Stimulated activated CD8-positive, alpha-beta memory T cell treated with anti-CD3 and anti-CD28 coated beads, Interleukin-4, amount 100 ng/mL, for 24 hours (primary cell): ENCODE measurements around the gene DEFB112.

ENCODE experiments used
- DNase-seq: peaks from one replicate; pipeline ENCODE4 v3.0.0-alpha.2; 2020; ENCODE audit warnings: low read depth

DEFB112 gene, protein sequence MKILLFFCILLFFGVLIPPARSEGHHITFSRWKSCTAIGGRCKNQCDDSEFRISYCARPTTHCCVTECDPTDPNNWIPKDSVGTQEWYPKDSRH

DNA sequence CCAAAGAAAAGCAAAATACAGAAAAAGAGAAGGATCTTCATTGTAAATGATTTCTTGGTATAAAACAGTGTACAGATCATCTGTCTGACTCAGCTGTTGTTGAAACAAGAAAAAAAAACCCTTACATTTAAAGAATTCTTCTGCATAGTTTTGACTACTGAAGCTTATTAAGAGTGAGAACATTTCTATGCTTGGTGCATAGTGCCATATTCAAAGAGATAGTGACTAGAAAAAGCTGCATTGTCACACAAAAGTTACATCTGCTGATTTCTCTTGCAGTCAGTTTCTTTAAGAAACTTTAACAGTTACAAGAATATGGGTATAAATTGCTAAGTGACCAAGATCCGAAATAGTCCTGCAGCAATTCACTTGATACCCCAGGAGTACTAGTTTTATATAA, at the start of gene DEFB112:
Gene DEFB112 (minus strand): TSS at position 101 of the 400 bp plus-strand sequence. CDS start 60 bp downstream, at position 41.
- DNase-seq, result no peak

DNA sequence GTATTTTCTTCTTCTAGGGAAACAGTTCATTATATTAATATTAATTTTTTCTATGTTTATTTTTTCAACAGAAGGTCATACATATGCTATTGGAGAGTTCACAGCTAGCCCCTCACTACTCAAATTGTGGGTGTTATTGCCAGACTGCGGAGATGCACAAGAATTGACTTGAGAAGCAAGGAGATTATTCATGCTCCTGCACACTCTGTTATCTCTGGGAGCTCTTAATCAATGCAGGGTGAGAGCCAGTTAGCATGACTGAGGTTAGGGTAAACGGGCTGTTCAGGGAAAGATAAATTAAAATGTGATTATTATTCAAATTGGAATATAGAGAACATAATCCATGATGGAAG, 48.9 kb upstream of the DEFB112 start:
- DNase-seq, result no peak

DNA sequence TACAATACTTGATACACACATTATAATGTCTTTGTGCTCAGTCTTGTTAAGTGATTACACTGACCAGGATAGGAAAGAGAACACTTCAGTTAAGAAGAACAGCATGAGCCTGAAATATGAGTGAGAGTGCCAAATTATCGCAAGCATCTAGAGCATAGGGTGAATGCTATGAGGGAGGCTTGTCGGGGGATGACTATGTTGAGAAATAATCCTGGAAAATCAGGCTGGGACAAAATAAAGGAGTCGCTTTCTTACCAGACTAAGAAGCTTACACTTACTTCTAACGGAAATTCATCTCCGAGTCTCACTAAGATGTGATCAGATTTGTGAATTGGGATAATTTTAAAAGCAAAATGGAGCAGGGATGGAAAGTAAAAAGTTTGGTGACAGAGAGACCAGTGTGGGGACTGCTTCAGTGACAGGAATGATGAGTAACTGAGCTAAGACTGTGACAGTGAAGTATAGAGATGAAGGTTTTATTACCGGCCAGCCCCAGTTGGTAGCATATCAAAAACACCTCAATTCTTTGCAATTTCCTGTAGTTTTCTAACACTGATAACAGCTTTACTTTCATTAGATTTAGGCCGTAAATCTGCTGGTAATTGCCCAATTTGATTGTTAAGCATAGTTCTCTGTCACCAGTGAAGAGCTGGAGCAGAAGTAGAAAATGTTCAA, 48.4 kb upstream of the DEFB112 start:
- DNase-seq, result no peak

DNA sequence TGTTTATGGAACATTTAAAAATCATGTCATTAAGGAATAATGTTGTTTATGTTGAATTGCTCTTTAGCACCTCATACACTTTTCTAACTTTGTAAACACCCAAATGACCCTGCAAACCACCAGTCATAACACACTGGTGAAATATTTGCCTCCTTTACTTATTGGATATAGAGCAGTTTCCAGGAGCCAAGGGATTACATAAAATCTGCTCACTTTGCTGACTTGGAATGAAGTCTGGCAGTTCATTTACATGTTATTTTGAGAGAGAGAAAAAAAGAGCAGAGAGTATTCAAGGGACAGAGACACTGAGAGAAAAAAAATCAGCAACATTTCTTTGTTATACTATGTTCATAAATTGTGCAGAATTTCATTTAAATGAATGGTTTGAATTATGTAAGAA, 46.6 kb upstream of the DEFB112 start:
- DNase-seq, result no peak

DNA sequence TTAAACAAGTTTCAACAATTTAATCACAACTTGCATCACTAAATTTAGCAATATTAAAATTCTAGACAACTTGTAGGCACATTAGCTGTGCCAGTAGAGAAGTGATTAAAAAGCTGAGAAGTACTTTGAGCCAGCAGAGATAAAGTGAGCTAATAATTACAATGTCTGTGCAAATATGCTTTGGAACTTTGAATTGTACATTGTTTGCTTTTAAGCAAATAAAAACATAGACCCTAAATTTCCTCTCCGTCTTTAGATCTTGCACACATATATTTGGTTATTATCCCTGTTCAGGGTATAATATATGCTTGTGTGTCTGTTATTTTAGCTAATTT, 44.2 kb upstream of the DEFB112 start:
- no peak for DNase-seq

DNA sequence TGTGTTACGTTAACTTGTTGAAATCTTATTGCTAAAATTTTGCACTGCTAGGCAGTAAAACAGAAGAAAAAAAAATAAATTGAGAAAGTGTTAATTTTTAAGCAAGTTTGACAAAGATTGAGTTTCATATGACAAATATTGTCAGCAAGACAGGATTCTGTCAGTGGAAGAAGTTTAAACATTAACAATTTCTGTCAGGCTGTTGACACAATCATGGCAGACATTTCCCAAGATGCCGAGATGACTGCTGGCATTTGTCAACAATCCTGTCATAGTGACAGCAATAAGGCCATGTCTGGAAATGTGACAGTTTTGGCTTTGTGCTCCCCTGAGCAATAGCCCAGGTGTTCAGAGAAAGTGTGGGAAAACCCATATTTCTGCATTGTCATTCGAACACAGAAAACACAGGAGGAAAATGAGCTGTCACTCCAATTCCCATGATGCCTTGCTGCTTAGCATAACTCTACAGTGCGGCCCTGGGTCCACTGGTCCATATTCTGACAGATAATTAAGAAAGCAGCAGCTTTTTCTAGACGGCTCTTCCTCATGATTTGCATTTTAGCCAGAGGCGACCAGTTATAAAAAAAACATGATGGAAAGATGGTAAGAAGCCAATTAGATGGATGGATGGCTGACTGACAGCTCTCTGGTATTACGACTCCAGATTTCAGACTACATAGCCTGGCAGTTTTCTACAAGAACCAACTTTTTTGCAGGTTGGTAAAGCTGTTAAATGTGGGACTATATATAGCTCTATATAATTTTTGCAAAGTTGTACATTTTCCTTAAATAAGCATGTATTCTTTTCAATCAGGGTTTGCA, 43.6 kb upstream of the DEFB112 start:
- no peak for DNase-seq

DNA sequence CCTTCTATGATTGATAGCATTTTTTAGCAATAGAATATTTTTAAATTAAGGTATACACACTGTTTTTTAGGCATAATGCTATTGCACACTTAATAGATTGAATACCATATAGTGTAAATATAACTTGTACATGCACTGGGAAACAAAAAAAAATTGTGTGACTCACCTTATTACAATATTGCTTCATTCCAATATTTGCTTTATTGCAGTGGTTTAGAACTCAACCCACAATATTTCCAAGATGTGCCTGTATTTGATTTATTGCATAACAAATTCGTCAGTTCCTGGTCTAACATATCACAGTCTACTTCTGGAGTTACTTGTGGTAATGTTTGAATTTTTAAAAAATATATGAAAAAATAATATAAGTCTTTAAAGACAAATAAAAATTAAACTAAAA, 41.9 kb upstream of the DEFB112 start:
- DNase-seq, result no peak

DNA sequence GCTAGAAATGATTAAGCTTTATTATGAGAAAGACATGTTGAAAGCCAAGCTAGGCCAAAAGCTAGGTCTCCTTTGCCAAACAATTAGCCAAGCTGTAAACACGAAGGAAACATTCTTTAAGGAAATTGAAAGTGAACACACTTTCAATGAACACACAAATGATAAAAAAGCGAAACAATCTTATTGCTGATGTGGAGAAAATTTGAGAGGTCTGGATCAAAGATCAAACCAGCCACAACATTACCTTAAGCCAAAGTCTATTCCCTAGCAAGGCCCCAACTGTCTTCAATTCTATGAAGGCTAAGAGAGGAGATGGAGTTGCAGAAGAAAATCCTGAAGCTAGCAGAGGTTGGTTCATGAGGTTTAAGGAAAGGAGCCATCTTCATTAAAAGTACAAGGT, 40.2 kb upstream of the DEFB112 start:
- DNase-seq, result no peak

DNA sequence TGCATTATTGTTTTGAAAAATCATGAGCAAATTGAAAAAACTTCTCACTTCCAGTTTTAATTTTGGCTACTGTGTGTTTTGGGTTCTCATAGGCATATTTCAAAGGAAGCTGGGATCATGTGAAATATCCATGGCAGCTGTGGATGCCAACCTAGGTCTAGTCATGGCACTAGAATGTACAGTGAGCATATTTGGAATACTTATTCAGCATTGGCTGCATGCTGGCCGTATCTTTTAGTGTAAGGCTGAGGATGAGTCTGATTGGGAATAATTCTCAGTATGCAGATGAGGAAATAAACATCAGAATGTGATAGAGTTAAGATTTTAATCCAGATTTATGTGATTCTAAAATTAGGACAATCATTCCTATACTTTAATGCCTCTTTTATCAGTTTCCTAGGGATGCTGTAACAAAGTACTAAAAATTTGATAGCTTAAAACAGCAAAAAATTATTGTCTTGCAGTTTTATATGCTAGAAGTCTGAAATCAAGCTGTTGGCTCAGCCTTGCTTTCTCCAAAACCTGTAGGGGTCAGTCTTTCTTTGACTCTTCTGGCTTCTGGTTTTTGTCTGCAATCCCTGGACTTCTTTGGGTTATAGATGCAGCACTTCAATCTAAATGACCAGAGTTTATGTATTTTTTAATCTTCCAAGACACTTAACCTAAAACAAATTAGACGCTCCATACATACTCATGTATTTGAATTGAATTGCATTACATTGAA, 37.7 kb upstream of the DEFB112 start:
- no peak for DNase-seq

DNA sequence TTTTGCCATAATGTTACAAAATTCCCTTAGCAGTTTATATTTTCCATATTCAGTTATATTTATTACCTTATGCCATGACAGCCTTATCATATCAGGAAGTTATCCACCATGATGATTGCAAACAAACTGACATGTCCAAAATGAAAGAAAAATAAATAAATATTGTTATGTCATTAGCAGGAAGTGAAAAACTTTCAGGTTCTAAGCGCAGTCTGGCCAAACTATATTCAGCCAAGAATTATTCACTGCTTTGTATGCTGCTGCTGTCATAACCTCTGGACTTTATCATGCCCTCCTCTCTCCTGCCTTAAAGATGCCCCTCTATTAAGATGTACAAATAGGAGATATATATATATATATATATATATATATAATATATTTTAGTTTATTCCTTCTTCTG, 27.7 kb upstream of the DEFB112 start:
- no peak for DNase-seq

DNA sequence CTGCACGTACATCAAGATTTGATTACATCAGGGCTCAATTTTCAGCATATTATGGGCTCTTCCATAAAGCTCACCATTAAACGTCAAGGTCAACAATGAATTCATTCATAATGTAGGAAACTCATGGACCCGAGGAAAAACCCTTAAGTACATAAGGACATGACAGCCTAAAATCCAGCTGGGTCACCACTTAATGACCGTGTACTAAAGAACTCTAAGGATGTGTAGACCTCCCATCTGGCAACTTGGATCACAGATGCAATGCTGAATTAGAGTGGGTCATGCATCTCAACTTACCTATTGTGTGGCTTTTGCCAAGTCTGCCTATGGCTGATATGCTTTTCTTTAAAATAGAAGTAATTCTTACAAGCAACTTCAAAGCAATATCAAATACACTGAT, 26.7 kb upstream of the DEFB112 start:
- no peak for DNase-seq

DNA sequence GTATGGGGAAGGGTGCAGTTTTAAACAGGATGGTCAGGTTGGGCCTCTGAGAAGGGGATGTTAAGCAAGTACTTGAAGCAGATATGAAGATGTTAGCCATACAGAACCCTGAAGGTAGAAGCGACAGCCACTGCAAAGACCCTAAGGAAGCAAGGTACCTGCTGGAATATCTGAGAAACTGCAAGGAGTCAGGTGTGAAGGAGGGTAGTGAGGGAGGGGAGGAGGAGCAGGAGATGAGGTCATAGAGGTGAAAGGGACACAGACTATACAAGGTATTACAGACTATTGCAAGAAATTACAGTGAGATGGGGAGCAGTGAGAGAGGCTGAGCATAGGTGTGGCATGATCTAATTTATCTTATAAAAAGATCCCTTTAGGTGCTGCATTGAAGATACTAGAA, 22.2 kb upstream of the DEFB112 start:
- DNase-seq, result no peak

DNA sequence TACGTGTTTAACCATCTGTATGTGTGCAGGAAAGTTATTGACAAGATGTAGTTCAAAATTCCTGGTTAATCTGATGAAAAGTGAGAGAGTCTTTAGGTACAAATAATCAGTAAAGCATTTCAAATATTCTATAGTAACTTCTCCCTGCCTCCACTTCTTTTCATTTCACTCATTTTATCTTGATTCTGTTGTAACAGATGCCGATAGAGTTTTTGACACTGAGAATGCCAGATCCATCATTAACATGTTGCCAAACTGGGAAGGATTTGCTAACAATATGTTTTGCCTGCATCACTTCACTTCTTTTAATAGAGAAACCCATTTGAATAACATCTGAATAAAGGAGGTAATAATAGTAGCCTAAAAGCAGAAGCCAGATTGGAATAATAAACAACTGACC, 20.4 kb upstream of the DEFB112 start:
- no peak for DNase-seq

DNA sequence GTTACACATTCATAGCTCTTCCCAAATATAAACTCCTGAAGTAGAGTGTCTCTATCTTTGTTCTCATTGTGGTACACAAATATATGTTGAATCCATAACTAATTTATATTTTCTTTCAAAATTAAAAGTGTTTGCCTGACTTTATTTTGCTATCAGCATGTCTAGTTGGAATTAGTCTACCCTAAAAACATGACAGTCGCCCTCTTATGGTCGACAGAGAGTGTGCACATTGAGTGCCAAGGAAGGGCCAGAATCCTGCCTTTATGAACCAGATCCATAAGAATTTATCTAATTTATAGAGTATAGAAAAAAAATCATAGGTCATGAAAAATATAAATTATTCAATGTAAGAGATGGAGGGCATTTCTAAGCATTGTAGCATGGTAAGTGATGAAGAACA, 12.3 kb upstream of the DEFB112 start:
- DNase-seq, result no peak

DNA sequence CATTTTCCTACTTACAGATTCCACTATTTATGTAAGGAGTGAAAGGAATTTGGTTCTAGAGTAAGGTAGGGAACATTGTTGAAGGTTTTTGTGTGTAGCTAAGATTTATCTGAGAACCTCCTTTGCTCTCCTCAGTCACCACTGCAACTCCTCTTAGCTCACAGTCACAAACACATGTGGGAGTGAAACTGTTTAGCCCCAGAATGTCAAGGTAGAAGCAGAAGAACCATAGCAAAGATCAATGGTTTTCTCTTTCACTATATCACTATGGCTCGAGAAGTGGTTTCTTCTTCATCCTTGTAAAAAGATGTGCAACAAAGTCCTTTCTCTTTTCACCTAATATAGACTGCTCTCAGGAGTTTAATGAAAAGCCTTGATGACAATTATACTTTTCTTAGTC, 6.5 kb upstream of the DEFB112 start:
- DNase-seq, result no peak

DNA sequence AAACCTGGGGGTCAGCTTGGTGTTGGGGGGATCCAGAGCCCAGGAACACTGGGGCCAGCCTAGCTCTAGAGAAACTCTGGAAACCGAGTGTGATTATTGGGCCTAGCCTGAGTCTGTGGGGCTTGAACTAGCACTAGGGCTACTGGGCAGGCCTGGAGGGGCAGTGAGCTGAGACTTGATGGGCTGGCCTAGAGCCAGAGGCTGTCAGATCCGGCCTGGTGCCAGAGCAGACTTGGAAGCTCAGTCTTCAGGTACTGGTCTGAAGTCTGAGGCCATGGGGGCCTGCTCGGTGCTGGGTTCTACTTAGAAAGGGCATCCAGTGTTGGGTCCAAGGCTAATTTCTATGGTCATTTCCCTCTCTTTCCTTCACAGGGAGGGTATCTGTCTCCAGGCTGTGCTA, 2.7 kb downstream of the DEFB112 start:
- DNase-seq, result no peak

DNA sequence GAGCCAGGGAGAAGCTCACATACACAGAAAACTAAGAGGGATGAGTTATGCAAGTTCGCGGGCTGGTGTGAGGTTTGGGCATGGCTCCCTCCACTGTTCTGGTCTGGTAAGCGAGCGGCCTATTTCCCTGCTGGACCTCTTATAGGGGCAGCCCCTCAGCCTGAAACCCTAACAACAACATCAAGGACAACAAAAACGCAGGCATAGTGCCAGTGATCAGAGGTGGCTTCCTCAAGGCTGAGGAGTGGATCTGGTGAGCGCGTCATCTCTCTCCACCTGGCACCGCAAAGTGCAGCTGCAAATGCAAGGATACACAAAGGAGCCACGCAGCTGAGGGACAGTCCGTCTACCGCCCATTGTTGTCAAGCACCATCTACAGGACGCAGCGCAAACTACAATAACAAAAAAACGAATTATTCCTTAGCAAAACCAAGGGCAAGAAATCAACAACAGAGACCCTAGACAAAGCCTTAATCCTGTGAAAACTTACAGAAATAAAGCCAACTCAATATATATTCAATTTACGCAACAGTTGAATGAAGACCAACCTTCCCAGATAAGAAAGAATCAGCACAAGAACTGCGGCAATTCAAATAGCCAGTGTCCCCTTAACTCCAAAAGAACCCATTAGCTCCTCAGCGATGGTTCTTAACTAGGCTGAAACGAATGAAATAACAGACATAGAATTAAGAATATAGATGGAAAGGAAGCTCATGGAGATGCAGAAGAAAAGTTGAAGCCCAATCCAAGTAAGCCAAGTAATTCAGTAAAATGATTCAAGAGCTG, 18.8 kb downstream of the DEFB112 start:
- no peak for DNase-seq

DNA sequence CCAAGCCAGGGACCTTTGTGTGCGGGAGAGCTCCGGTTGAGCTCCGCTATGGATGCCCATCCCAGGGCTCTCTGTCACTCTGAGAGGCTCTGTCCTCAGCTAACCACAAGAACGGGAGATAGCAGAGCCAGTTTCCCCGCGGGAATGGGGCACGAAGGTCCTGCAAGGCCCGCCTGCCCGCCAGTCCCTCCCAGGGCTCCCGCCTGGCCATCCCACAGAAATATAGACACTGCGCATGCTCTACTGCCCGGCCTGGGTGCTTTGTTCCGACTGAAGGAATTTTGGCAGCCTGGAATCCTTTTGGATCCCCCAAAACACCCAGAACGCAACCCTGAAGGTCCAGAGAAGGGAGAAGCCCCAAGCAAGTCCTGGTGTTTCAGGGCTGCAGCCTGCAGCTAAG, 19.4 kb downstream of the DEFB112 start:
- DNase-seq, result no peak

DNA sequence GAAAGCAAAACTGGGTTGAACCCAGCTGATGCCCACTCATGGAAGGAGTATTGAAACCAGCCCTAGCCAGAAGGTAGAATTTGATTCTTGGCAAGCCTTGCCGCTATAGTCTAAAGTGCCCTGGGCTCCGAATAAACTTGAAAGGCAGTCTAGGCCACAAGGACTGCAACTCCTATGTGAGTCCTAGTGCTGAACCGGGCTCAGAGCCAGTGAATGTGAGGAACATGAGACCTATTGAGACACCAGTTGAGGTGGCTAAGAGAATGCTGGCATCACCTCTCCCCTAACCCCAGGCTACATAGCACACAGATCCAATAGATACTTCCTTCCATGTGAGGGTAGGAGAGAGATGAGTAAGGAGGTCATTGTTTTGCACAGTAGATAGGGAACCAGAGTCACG, 24.5 kb downstream of the DEFB112 start:
- no peak for DNase-seq

DNA sequence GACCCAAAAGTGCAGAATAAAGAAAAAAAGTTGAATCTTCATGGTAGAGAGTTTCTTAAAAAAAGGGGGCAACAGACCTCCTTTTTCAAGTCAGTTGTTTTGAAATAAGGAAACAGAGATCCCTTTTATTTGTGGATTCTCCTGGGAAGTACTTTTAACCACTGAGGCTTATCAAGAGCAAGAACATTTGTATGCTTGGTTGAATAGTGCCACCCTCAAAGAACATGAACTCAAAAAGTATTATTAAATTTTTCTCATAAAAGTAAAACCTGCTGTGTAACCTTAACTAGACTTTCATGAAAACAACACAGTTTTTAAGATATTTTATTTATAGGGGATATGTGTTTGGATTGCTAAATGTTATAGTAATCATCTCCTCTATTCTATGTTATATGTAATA, 27.8 kb downstream of the DEFB112 start, which contains the start of gene DEFB110:
Gene DEFB110 (minus strand): TSS at position 101 of the 400 bp plus-strand sequence. CDS start 59 bp downstream, at position 42.
- DNase-seq, result no peak

DNA sequence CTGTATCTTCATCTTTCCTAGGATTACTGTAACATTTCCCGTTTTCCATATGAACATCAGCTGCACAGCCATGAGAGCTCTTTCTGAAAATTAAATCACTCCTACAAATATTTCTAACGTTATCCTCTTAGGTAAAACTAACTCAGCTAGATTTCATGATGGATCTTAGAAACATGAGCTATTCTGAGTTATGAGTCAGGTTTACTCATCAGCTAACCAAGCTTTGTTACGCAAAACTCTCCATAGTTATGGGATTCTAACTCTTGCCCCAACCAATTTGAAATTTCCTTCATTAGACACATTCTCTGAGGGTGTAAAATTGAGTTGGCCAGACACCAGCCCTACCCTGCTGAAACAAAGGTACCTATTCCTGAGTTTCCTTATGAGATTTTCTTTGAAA, 41.9 kb downstream of the DEFB112 start:
- DNase-seq, result no peak

DNA sequence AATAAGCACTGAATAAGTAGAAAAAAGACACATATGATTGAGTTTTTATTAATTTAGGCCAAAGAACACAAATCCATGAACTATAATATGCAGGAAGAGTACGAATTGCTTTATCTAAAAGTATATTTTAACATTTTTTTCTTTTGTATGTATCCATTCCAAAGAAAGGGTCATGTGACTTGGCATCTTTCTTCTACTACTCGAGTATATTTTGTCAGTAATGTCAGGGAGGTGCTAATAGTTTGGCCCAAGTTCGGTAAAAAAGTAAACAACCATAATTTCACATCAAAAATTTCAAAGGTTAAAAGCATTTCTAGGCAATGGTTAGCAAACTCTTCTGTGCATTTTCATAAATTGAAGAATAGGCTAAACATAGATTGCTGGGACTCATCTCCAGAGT, 46.6 kb downstream of the DEFB112 start:
- DNase-seq, result no peak
